RWPE1 (cell line): ENCODE measurements around the gene SOCS1.
"Not testable (repeated sequence)": the region's sequence is repeated elsewhere in the genome, so short reads cannot be mapped to it uniquely, and the experiment has no call there.

Source experiments
- CTCF ChIA-PET: fragments of 350-600 bp; sonication (Branson Sonifier 250); formaldehyde crosslinking; extraction: SDS; loops from one replicate; lab custom pipeline; 2021; lab: Yijun Ruan, JAX
- POLR2A ChIA-PET: fragments of 400-600 bp; formaldehyde crosslinking; extraction: SDS; loops from one replicate; lab custom pipeline; 2020; ENCODE audit warnings: antibody characterized with exemption; ENCODE audit not compliant: low non-redundant PET; lab: Yijun Ruan, JAX
- DNase-seq: peaks from one replicate; pipeline ENCODE4 v3.0.0; 2012; ENCODE audit warnings: low spot score
- H3K27ac ChIP-seq: fragments of 450-650 bp; 2 replicates; pipeline ENCODE4 v1.5.1; 2017
- CTCF ChIP-seq: fragments of 450-650 bp; conservative IDR thresholded peaks from 2 replicates; pipeline ENCODE4 v1.5.1; 2017; ENCODE audit warnings: low read depth, mild to moderate bottlenecking

The SOCS1 gene

DNA sequence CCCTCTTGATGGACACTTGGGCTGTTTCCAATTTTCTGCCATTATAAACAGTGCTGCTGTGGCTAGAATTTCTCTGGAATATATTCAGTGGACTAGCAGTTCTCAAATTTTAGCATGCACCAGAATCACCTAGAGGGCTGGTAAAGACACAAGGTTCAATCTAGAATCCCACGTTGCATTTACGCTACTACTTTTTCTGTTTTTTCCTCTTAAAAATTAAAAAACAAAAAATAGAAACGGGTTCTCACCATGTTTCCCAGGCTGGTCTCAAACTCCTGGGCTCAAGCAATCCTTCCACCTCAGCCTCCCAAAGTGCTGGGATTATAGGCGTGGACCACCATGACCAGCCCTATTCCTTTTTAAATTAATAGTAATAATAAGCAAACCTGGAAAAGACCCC lies 39.7 kb upstream of the SOCS1 start:
- DNase-seq = no peak
- ChIA-PET CTCF (no interaction called here), POLR2A (no interaction called here)
- no peak overlapping the region for H3K27ac ChIP-seq
- no peak for TF ChIP-seq CTCF

GRCh38 chr16:11292076-11292748 lies 36.2 kb upstream of the SOCS1 start:
- ChIA-PET CTCF (interaction anchor here (0.6 to 0.7 kb wide), 3 partner anchors 15 to 38 kb away, joined by 3 to 4 read pairs (median 3); no protein-coding TSS in a partner anchor), POLR2A (no interaction called here)
- H3K27ac ChIP-seq = no peak overlapping the region
- no peak for DNase-seq
- TF ChIP-seq CTCF = no peak

GRCh38 chr16:11291091-11291703 lies 35.2 kb upstream of the SOCS1 start:
- POLR2A ChIA-PET = interaction anchor here (0.7 kb wide), 1 partner anchor 29 kb away, joined by 4 read pairs; no protein-coding TSS in a partner anchor
- CTCF ChIA-PET = interaction anchor here (0.6 kb wide), 1 partner anchor 37 kb away, joined by 4 read pairs; no protein-coding TSS in a partner anchor
- H3K27ac ChIP-seq = no peak overlapping the region
- no peak for DNase-seq
- no peak for TF ChIP-seq CTCF

DNA sequence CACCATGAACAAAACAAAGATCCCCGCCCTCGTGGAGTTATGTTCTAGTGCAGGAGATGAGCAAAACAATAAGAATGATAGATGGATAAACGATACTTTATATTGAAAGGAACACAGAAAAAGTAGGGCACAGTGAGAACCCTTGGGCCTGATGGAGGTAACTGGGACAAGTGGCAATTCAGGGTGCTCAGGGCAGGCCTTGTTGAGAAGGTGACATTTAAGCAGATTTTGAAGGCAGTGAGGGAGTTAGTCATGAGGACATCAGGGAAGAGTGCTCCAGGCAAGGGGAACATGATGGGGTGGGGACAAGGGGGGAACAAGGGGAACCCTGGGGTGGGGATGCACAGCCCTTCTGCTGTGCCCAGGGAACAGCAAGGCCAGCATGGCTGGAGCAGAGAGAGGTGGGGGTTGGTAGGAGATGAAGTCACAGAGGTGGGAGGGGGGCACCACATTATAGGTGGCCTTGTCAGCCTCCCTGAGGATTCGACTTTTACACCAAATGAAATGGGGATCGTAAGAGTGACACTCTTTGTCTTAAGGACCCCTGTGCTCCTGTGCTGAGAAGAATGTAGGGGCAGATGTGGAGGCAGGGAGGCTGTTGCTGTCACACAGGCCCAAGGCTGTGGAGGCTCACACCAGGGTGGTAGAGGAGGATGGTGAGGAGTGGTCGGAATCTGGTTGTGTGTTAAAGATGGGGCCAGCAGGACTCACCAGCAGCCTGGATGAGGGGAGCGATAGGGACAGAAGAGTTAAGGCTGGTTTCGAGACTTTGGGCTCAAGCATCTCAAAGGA lies 34.3 kb upstream of the SOCS1 start:
- POLR2A ChIA-PET = interaction anchor here (0.7 kb wide), 1 partner anchor 28 kb away, joined by 4 read pairs; no protein-coding TSS in a partner anchor
- no peak for DNase-seq
- no peak overlapping the region for H3K27ac ChIP-seq
- TF ChIP-seq CTCF = no peak
- CTCF ChIA-PET = no interaction called here

GRCh38 chr16:11289696-11290095 lies 33.7 kb upstream of the SOCS1 start:
- H3K27ac ChIP-seq, DNase-seq, CTCF ChIA-PET, POLR2A ChIA-PET: not testable (repeated sequence)

DNA sequence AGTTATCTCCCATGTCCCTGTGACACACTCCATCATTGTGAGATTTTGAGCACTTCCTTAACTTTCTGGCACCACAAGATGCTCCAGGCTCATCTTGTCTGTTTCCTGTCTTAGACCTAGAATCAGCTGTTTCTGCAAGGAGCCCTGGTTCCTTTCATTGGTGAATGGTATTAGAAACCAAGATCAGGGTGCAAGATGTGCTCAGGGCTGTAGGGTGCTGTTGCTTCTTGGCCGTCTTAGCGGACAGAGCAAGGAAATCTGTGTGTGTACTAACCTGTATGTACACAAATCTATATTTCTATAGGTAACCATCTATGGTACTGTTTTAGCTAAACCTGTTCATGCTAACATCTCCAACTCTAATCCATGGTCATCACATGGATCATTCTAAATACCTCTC lies 33.2 kb upstream of the SOCS1 start:
- ChIA-PET POLR2A (no interaction called here), CTCF (no interaction called here)

More for the DNA sequence above, 33.2 kb upstream of the SOCS1 start:
- H3K27ac ChIP-seq = no peak overlapping the region
- no peak for TF ChIP-seq CTCF
- DNase-seq = no peak
